ENCODE data around the gene PRSS3.
"Not testable (repeated sequence)": the region's sequence is repeated elsewhere in the genome, so short reads cannot be mapped to it uniquely, and the experiment has no call there.

DNA sequence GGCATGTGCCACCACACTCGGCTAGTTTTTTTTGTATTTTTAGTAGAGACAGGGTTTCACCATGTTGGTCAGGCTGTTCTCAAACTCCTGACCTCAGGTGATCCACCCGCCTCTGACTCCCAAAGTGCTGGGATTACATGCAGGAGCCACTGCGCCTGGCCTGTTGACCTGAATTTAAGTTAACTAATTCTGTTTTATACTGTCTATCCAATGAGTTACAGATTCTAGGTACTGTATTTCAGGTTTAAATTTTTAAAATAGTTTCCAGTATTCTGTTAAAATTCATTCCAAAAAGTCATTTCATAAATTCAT, 52.5 kb downstream of the PRSS3 start:
- TF ChIP-seq, protein P1, sequence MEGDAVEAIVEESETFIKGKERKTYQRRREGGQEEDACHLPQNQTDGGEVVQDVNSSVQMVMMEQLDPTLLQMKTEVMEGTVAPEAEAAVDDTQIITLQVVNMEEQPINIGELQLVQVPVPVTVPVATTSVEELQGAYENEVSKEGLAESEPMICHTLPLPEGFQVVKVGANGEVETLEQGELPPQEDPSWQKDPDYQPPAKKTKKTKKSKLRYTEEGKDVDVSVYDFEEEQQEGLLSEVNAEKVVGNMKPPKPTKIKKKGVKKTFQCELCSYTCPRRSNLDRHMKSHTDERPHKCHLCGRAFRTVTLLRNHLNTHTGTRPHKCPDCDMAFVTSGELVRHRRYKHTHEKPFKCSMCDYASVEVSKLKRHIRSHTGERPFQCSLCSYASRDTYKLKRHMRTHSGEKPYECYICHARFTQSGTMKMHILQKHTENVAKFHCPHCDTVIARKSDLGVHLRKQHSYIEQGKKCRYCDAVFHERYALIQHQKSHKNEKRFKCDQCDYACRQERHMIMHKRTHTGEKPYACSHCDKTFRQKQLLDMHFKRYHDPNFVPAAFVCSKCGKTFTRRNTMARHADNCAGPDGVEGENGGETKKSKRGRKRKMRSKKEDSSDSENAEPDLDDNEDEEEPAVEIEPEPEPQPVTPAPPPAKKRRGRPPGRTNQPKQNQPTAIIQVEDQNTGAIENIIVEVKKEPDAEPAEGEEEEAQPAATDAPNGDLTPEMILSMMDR (IDR thresholded peaks at IDR 0.05), result not testable (repeated sequence)
- TF ChIP-seq POLR2A, POLR2AphosphoS5 (IDR thresholded peaks at IDR 0.05): not testable (repeated sequence)

All from breast epithelium (tissue), 3 donors.